Mammary epithelial cell (primary cell): ENCODE data around the gene FOXL1.

Experiments
- CTCF ChIP-seq, 2 donors: IDR thresholded peaks in 1 of 2; conservative IDR thresholded peaks in 1 of 2; 2 replicates each; pipeline ENCODE4 v1.5.1; 2011 to 2012; ENCODE audit warnings: inconsistent platforms in 2 of 2, low read length in 2 of 2, mild to moderate bottlenecking in 2 of 2, control low read depth in 1 of 2, low read depth in 1 of 2; ENCODE audit not compliant: insufficient read depth in 1 of 2; ENCODE audit errors: extremely low read depth in 1 of 2
- EZH2 ChIP-seq: IDR thresholded peaks from 2 replicates; pipeline ENCODE4 v1.6.1; 2012; ENCODE audit warnings: low read length, inconsistent platforms, borderline replicate concordance

GRCh38 chr16:86578611-86579267 lies 390 bp downstream of the FOXL1 start:
- TF ChIP-seq CTCF (conservative IDR thresholded peaks at IDR 0.05 in 1 of 2, IDR thresholded peaks at IDR 0.05 in 1 of 2; ENCODE audit: extremely low read depth in 1 of 2, insufficient read depth in 1 of 2, low read depth in 1 of 2, low read length in 2 of 2) (no peak), EZH2 (no peak)
